CD14-positive monocyte (primary cell): ENCODE measurements around the gene RPRD1A. TPM values are rescaled to one million over a fixed set of nuclear protein-coding genes. Genes with fewer than 3 reads are reported as not detected.

Experiments
- DNase-seq, 3 donors: peaks; one replicate each; pipeline ENCODE4 v3.0.0-alpha.2; 2011 to 2022
- H2AFZ ChIP-seq: 2 replicates; pipeline ENCODE4 v1.6.0; 2012; ENCODE audit warnings: mild to moderate bottlenecking, low read depth, low read length, inconsistent platforms; ENCODE audit not compliant: insufficient read depth, poor library complexity, severe bottlenecking
- H3K27ac ChIP-seq, 2 donors: 1 replicate in 1 of 2; 2 replicates in 1 of 2; pipeline ENCODE4 v1.5.1; 2012 to 2013; ENCODE audit warnings: low read length in 2 of 2, control low read depth in 1 of 2, inconsistent platforms in 1 of 2, low read depth in 1 of 2, mild to moderate bottlenecking in 1 of 2
- H3K27me3 ChIP-seq, 2 donors: one replicate each; pipeline versions ENCODE4 v1.6.0 to v1.6.1; 2011 to 2013; ENCODE audit warnings: low read length in 2 of 2; ENCODE audit not compliant: control insufficient read depth in 2 of 2, insufficient read depth in 2 of 2
- H3K36me3 ChIP-seq, 2 donors: replicated peaks in 1 of 2; 1 replicate in 1 of 2; 2 replicates in 1 of 2; pipeline versions ENCODE4 v1.5.1 to v1.6.1; 2012 to 2013; ENCODE audit warnings: low read length in 2 of 2, control low read depth in 1 of 2, inconsistent platforms in 1 of 2, mild to moderate bottlenecking in 1 of 2; ENCODE audit not compliant: insufficient read depth in 2 of 2, control insufficient read depth in 1 of 2
- H3K4me1 ChIP-seq, 2 donors: 1 replicate in 1 of 2; 2 replicates in 1 of 2; pipeline versions ENCODE4 v1.5.1 to v1.6.1; 2012 to 2013; ENCODE audit warnings: low read length in 2 of 2, control low read depth in 1 of 2, inconsistent platforms in 1 of 2, mild to moderate bottlenecking in 1 of 2, moderate library complexity in 1 of 2; ENCODE audit not compliant: insufficient read depth in 2 of 2, control insufficient read depth in 1 of 2
- H3K4me2 ChIP-seq: replicated peaks from 2 replicates; pipeline ENCODE3; 2012; ENCODE audit warnings: low read length, moderate library complexity, mild to moderate bottlenecking; ENCODE audit not compliant: poor library complexity, severe bottlenecking; ENCODE audit errors: extremely low read depth
- H3K4me3 ChIP-seq, 3 experiments: fragments of 200-600 bp in 1 of 3; sonication (generic) in 1 of 3; replicated peaks in 1 of 3; 1 replicate in 2 of 3; 2 replicates in 1 of 3; pipeline ENCODE4 v1.5.1; 2011 to 2013; ENCODE audit warnings: low read length in 3 of 3, mild to moderate bottlenecking in 3 of 3, control low read depth in 2 of 3, low read depth in 2 of 3, inconsistent platforms in 1 of 3, moderate library complexity in 1 of 3
- H3K79me2 ChIP-seq: 2 replicates; pipeline ENCODE4 v1.6.0; 2012; ENCODE audit warnings: mild to moderate bottlenecking, control low read depth, inconsistent platforms, low read length, moderate library complexity; ENCODE audit not compliant: insufficient read depth
- H3K9ac ChIP-seq: 2 replicates; pipeline ENCODE4 v1.6.0; 2017; ENCODE audit warnings: low read length, mild to moderate bottlenecking; ENCODE audit not compliant: insufficient read depth, poor library complexity, severe bottlenecking
- H3K9me3 ChIP-seq, 2 donors: replicated peaks in 1 of 2; 1 replicate in 1 of 2; 2 replicates in 1 of 2; pipeline versions ENCODE4 v1.5.1 to v1.6.1; 2012 to 2013; ENCODE audit warnings: low read length in 2 of 2, control low read depth in 1 of 2; ENCODE audit not compliant: control insufficient read depth in 1 of 2, insufficient read depth in 1 of 2
- H4K20me1 ChIP-seq: 2 replicates; pipeline ENCODE4 v1.6.0; 2012; ENCODE audit warnings: mild to moderate bottlenecking, low read length, control low read depth, moderate library complexity; ENCODE audit not compliant: insufficient read depth
- H3K27ac Mint-ChIP-seq, 7 donors: one replicate each; pipeline ENCODE4 v1.8.0; 2020; ENCODE audit warnings: mild to moderate bottlenecking in 7 of 7, mixed read lengths in 7 of 7, moderate library complexity in 6 of 7, inconsistent platforms in 2 of 7
- H3K27me3 Mint-ChIP-seq, 3 donors: one replicate each; pipeline ENCODE4 v1.8.0; 2021 to 2022; ENCODE audit warnings: low read depth in 3 of 3, mild to moderate bottlenecking in 3 of 3, mixed read lengths in 3 of 3, moderate library complexity in 3 of 3, inconsistent platforms in 1 of 3
- H3K36me3 Mint-ChIP-seq, 2 donors: one replicate each; pipeline ENCODE4 v1.8.0; 2020; ENCODE audit warnings: mixed read lengths in 2 of 2, inconsistent platforms in 1 of 2, mild to moderate bottlenecking in 1 of 2
- H3K4me1 Mint-ChIP-seq: one replicate; pipeline ENCODE4 v1.8.0; 2020; ENCODE audit warnings: mild to moderate bottlenecking, mixed read lengths
- H3K4me3 Mint-ChIP-seq, 2 donors: one replicate each; pipeline ENCODE4 v1.8.0; 2020; ENCODE audit warnings: mild to moderate bottlenecking in 2 of 2, mixed read lengths in 2 of 2, moderate library complexity in 1 of 2
- H3K9me3 Mint-ChIP-seq, 7 donors: one replicate each; pipeline ENCODE4 v1.8.0; 2020 to 2022; ENCODE audit warnings: mixed read lengths in 7 of 7, mild to moderate bottlenecking in 6 of 7, moderate library complexity in 6 of 7, inconsistent platforms in 2 of 7
- CTCF ChIP-seq: fragments of 200-600 bp; IDR thresholded peaks from one replicate; pipeline ENCODE4 v1.8.0; 2022; ENCODE audit warnings: antibody characterized with exemption, mild to moderate bottlenecking
- WGBS: methylation state at CpG from one replicate; pipeline ENCODE4 v1.1.5; 2013; ENCODE audit warnings: missing lambda C conversion rate; ENCODE audit not compliant: insufficient coverage; 5-methylcytosine and 5-hydroxymethylcytosine counted together
- intact Hi-C, 2 donors: fragments of 100-400 bp; cut with micrococcal nuclease; formaldehyde crosslinking; loops; one replicate each; pipeline versions ENCODE4 v1.15.0 to v1.15.1; 2023
- polyA plus RNA-seq, 3 donors: library from polyadenylated mRNA; depleted of rRNA in 1 of 3; unstranded in 2 of 3; stranded (reverse) in 1 of 3; fragments of 300-500 nt in 2 of 3; fragments of >200 nt in 1 of 3; fragmentation: Illumina TruSeq in 2 of 3; gene quantifications; 1 replicate in 2 of 3; 2 replicates in 1 of 3; pipeline ENCODE4 v1.2.3, GENCODE V29; 2012 to 2021

RPRD1A gene
- polyA plus RNA-seq, 3 donors = 10.0 to 30.3 (median 10.9) TPM

GRCh38 chr18:35956226-35956625 is 111.1 kb downstream of the RPRD1A start:
- Histone ChIP-seq H3K9ac (no peak overlapping the region), H2AFZ (no peak overlapping the region), H3K36me3 (no peaks in the 10 kb centered on the region), H3K4me3 (no peak overlapping the region), H4K20me1 (no peaks in the 10 kb centered on the region), H3K27ac (no peak overlapping the region), H3K79me2 (no peaks in the 10 kb centered on the region), H3K27me3 (peaks cover 0 to 2% of the 10 kb centered on the region in 2 donors), H3K4me1 (no peaks in the 10 kb centered on the region), H3K4me2 (no peak overlapping the region), H3K9me3 (peaks cover 0 to 4% of the 10 kb centered on the region in 2 donors)
- no peak overlapping the region for H3K27ac Mint-ChIP-seq
- H3K4me1 Mint-ChIP-seq = no peaks in the 10 kb centered on the region
- no peaks in the 10 kb centered on the region for H3K36me3 Mint-ChIP-seq
- WGBS = no CpG with 5 or more reads among the region's 3 CpGs
- peaks cover 3 to 20% (median 5%) of the 10 kb centered on the region in 3 donors for H3K27me3 Mint-ChIP-seq
- intact Hi-C loops = no loop called here
- no peak for DNase-seq
- peaks cover 0 to 11% (median 8%) of the 10 kb centered on the region in 7 donors for H3K9me3 Mint-ChIP-seq
- TF ChIP-seq CTCF = no peak
- no peak overlapping the region for H3K4me3 Mint-ChIP-seq

- H3K36me3 ChIP-seq = no peaks in the 10 kb centered on the region
- no peaks in the 10 kb centered on the region for H3K36me3 Mint-ChIP-seq
- H3K27ac ChIP-seq = no peak overlapping the region
- H2AFZ ChIP-seq = no peak overlapping the region
- H3K79me2 ChIP-seq = no peaks in the 10 kb centered on the region
- peaks cover 0 to 7% (median under 1%) of the 10 kb centered on the region in 7 donors for H3K9me3 Mint-ChIP-seq
- H3K27me3 Mint-ChIP-seq = peaks cover 4 to 27% (median 8%) of the 10 kb centered on the region in 3 donors
- H3K4me3 Mint-ChIP-seq = no peak overlapping the region
- H3K27me3 ChIP-seq = peaks cover 0 to 10% of the 10 kb centered on the region in 2 donors
- peaks cover 8 to 9% of the 10 kb centered on the region in 2 donors for H3K4me1 ChIP-seq
- H4K20me1 ChIP-seq = no peaks in the 10 kb centered on the region
- WGBS = no CpG with 5 or more reads among the region's 1 CpG
- DNase-seq = no peak
- no peak overlapping the region for H3K27ac Mint-ChIP-seq
- TF ChIP-seq CTCF = no peak
- intact Hi-C loops = loop anchor here in 1 of 2 donors (5.0 kb wide), 1 partner anchor 566 kb away; no protein-coding TSS in a partner anchor
- no peak overlapping the region for H3K9ac ChIP-seq
- H3K9me3 ChIP-seq = no peaks in the 10 kb centered on the region
- H3K4me1 Mint-ChIP-seq = peaks cover 9% of the 10 kb centered on the region
- no peak overlapping the region for H3K4me3 ChIP-seq
- H3K4me2 ChIP-seq = no peak overlapping the region
These were observed 113.7 kb downstream of the RPRD1A start for GRCh38 chr18:35953688-35954087.
